HG03565 (cell line): ENCODE results near the gene ARSB.
"Not testable (repeated sequence)": the region's sequence is repeated elsewhere in the genome, so short reads cannot be mapped to it uniquely, and the experiment has no call there.

Experiments
- ATAC-seq: cut with Tn5 transposase; IDR thresholded peaks from one replicate; pipeline ENCODE4 v1.9.1; 2021; ENCODE audit warnings: mild to moderate bottlenecking, moderate library complexity; ENCODE audit not compliant: unreplicated experiment

ARSB gene

DNA sequence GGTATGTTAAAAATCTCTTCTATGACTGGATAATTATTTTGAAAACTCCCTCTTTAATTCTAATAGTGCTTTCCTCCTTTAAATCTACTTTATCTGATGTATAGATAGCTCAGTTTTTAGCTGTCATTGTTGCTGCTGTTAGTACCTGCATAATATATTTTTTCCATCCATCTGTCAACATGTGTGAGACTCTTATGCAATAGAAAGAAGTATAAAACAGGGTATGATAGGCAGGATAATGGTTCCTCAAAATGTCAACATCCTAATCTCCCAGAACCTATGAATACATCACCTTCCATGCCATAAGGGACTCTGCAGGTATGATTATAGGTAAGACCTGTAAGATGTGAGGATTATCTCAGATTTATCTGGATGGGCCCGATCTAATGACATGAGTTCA lies 199.7 kb downstream of the ARSB start:
- no peak for ATAC-seq

DNA sequence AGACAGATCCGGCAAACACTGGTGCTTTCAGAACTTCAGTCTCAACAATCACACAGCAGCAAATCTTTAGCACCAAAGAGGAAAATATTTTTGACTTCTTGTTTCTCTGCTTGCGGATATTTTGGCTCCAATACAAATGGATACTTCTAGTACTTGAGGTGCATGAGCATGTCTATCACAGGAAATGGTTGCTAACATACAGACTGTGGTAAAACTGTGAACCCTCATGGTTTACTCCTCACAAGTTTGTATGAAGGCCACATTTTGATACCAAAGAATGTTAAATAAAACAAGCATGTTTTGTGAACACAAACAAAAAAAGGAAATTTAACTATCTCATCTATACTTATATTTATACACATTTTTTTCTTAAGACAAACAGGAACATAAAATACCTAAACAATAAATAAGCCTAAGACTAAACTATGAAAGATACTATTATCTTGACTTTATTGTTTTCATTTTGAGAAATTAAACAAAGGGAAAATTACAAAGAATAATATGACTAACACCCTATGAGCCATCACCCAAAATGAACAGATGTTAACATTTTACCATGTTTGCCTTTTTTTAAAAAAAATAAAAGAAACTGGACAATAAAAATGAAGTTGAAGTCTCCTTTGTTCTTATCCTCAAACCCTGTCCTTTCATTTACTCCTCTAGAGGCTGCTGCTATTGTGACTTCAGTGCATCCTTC lies 201.5 kb downstream of the ARSB start:
- no peak for ATAC-seq

DNA sequence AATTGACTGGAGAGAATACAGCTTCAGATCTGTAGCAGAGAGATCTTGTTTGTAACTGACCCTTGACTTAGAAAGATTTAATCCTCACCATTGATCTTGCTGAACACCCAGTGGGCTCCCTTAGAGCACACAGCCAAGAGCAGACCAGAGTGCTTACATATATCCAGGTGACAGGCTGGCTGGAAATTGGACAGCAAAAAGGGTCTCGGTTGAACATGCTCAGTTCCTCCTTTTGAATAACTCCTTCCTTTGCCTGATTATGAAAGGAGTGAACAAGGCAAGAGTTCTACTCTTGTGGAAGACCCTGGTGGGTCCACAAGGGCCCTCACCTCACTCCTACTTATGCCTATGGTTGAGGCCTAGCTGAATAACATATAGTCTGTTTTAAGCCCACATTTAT lies 202.4 kb downstream of the ARSB start:
- ATAC-seq, result no peak

DNA sequence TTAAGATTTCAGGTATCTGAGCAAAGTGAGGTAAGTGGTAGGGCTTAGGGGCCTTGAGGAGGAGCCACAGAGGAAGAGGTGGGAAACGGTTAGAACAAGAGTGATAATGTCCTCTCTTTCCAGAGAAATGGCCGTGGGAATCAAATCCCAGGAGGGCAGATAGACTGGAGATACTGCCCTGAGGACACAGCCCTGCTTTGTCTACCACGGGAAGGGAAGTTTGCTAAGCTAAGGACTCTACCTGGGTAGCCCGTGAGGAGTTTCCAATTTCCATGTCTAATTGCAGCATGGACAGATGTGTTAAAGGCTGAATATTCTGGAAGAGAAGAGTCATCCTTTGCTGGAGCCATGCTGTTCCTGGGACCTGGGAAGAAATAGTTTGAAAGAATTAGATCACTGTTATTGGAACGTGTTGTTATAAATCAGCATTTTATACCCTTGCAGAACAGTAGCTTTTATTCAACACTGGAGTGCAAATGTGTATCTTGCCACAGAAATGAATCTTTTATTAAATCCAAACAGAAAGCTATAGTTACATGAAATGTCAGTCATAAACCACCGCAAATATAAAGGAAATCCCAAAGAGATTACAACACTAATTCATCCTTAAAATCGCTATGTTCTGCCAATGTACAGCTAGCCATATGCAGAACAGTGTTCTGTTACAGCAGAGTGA lies 203.4 kb downstream of the ARSB start:
- no peak for ATAC-seq

DNA sequence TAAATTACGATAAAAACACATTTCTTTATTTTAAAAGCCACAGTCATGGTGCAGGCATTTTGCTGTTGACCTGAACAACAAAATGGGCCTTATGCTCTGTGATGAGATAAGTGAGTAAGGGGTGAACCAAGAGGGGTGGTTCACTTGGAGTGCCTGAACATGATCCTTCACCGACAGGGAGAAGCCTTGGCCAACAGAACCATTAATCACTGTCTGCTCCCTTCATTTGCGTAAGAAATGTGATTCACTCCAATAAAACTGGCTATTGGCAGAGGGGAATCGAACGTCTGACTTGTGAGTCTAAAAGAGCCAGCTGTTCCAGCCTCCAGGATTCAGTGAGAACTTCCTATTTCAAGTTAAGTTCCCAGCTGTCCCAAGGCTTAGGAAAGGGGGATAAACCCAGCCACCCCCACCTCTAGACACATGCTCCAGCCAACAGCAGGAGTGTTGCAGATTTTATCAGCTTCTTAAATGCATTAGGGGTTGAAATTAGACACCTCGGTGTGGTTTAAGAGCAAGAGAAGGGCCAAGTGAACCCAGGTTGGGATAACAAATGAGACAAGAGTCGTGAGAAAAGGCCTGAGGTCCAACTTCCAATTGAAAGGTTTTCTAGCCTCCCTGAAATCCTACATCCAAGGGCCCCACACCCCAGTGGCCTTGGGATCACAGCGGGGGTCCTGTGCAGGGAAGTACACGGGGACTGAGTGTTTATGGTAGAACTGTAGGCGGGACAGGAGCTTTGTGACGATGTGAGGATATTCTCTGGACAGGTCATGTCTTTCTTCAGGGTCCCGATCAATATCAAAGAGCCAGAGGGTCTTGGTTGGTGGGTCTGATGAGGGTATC lies 205.1 kb downstream of the ARSB start:
- ATAC-seq, result no peak

DNA sequence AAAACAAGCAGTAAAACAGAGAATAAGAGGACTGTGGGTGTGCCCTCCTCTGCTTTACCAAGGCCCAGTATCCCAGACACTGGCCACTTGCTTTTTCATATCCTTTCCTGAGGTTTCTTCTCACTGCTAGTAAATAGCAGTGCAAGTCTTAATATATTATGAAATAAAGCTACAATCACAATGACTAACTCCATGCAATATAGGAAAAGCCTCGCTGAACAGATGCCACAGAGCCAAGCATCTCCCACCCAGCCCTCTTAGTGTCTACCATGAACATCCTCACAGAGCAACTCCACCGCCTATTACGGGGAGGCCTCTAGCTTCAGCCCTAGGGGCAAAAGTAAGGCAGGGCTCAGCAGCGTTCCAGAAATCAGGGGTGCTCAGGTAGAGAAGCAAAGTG lies 205.8 kb downstream of the ARSB start:
- ATAC-seq, result no peak

DNA sequence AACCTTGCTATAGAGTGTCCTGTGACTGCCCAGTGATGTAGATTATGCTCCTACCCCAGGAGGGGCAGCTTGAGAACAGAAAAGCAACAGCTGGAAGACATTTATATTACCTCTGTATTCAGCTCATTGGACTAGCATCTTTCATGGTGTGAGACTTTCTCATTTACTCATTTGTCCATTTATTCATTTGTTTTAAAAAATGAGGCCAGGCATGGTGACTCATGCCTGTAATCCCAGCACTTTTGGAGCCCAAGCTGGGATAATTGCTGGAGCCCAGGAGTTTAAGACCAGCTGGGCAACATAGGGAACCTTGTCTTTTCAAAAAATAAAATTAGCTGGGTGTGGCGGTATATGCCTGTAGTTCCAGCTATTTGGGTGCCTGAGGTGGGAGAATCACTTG lies 206.6 kb downstream of the ARSB start:
- ATAC-seq, result no peak

DNA sequence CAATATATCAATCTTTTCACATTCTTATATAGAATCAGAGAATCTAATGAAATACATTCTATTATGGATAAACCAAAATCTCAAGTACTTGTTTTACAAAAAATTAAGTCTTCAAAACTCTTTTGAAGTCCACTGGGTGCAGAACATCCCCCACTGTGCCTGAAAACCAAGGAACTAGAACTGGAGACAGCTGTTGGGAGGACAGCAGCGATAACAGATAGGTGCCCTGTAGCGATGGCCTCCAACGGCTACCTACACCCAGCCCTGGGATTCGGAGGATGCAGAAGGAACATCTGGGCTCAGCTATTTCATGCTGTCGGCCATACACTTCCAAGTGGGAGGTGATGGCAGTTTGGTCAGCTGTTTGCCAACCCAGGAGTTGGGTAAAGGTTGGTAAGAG lies 207.2 kb downstream of the ARSB start:
- no peak for ATAC-seq

DNA sequence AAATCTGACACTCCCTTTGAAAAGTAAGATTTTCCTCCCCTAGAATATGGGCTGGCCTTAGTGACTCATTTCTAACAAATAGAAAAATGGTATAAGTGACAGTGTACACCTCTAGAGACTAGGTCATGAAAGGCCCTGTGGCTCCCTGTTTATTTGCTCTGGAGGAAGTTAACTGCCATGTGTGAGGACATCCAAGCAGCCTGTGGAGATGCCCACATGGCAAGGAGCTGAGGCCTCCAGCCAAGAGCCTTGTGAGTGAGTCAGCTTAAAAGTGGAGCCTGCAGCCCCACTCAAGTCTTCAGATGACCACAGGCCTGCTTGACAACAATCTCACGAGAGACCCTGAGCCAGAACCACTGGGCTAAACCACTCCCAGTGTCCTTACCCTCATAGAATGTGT lies 208.5 kb downstream of the ARSB start:
- no peak for ATAC-seq

DNA sequence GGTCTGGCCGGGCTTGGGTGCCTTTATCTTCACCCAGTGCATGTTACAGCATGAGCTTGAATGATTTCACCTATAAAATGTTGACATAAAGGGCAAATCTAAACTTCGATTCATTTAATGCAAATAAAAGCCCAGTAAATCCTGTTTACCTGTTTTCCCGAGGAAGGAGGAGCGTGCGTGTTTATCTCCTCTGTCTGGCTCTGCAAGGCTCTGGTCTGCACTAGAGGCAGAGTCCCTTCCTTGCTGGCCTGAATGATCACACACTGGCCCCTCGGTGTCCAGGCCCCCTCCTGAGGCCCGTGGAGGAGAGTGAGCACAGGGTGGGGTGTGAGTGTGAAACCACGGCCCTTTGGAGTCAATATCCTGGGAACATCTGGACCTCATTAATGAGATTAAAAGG lies 211.5 kb downstream of the ARSB start:
- ATAC-seq, result no peak

DNA sequence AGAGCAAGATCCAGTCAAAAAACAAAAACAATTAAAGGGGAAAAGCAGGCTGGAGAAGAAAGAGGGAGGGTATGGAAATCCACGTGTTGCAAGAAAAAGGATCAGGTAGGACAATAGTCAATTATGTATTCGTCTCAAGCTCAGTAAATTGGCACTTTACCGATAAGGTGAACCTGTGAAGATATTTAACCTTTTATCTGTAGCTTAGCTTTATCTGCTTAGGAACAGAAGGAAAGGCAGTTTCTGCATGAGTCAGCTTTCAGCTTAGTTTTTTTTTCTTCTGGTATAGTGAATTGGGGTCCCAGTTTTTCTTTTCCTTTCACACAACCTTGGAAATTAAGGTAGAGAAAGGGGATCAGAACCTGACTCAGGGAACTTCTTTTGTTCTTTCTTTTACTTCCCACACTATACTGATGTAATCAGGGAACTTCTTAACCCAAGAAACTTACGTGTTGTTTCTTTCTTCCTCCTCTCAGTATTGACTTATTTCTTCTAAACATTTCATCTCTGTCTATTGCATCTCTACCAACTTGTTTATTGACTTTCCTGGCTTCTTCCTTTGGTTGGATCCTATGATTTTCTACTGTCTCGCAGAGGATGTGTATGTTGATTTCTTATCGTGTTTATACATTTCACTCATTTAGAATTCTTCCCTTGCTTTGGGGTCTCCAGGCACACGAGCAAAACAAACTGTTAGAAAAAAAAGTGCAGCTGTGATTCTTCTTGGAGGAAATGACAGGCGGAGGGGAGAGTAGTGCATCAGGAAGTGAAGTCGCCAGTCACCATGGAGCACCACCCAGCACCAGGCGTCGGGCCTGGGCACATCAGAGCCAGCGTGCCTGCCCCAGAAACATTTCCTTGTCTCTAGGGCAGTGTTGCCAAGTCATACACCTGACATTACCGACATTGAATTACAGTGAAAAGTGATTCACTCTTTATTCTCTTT lies 213.6 kb downstream of the ARSB start:
- no peak for ATAC-seq

DNA sequence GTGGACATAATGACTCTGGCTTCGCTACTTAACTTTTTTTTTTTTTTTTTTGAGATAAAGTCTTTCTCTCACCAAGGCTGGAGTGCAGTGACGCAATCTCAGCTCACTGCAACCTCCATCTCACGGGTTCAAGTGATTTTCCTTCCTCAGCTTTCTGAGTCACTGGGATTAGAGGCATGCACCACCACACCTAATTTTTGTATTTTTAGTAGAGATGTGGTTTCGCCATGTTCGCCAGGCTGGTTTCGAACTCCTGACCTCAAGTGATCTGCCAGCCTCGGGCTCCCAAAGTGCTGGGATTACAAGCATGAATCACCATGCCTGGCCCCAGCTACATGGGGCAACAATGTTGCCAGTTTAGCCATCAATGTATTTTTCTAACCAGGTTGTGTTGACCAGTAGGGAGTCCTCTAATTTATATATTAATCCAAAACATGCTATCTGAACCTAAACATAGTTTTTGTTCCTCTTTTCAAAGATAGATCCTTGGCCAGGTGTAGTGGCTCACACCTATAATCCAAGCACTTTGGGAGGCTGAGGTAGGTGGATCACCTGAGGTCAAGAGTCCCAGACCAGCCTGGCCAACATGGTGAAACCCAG lies 216.2 kb downstream of the ARSB start:
- ATAC-seq, result no peak

DNA sequence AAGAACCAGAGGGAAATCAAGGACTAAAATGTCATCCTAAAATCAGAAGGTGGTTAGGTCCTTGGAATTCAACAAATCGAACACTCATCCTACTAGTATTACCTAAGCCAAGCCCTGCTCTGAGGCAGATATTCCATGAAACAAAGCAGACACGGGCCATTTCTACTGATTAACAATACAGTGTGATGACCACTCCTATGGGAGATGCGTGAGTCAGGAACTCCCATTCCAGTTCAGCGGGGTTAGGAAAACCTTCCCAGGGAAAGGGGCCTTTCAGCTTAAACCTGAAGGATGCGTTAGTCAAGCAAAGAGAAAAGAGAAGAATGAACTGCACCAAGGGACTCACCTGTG lies 218.7 kb downstream of the ARSB start:
- ATAC-seq, result no peak

DNA sequence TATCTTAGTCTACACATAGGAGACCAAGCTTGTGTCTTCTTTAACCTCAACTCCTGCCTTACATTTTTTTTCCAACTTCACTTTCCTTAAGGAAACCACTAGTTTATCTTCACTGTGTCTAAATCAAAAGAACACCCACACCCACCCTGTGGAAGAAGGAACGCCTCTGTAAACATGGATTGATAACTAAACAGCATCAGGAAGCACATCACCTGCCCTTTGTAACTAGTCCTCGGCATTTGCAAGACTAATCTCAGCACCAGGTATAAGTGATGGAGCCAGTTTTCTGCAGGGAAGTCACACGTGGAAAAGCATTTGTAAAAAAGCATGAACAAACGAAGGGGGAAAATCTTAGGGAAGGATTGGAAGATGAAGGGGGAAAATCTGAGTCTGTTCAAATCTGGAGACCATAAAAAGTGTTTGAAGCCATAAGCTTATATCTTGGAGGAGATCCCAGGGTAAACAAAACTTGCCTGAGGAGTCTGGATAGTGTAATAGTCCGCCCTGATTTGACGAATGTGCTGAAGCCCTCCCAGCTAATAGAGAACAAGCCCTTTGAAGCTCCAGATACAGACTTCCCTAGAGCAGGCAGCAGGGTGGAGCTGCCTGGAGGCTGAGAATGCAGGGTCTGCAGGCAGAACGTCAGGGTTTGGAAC lies 219.2 kb downstream of the ARSB start:
- no peak for ATAC-seq

DNA sequence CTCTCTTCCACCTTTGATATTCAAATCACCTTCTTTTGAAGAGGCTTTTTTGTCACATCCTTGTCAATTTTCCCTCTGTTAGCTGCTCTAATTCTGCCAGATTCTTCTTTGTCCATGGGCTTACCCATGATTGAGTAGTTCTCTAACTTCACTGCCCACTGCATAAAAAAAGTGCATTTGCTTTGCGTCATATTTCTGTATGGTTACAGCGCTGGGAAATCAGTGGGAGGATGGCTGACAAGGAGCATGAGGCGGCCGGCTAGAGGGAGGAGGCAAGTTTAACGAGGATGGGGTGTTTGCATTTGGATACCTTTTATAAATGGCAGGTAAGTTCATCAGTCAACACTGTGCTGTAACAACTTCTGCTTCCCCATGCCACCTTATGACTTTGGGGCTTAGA lies 220.0 kb downstream of the ARSB start:
- ATAC-seq, result no peak

DNA sequence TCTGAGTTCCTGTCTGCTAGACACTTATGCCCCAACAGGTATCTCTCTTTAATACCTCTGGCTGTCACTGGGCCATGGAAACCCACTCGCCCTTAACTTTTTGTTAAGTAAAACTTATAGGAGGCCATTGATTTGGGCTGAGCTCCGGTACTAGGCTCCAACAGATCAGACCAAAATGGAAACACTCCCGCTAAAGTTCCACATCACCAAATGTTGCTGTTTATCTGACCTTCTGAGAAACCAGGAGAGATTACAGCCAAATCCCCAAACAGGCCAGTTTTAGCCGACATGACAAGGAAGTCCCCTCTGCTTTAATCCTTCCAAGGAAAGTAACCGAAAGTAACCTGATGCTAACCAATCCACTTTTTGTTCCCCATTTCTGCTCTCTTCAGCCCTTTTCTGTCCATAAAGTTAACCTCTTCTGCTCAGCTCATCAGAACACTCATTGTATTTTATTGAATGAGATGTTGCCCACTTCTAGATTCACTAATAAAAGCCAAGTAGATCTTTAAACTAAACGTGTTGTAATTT lies 221.4 kb downstream of the ARSB start:
- ATAC-seq, result no peak

DNA sequence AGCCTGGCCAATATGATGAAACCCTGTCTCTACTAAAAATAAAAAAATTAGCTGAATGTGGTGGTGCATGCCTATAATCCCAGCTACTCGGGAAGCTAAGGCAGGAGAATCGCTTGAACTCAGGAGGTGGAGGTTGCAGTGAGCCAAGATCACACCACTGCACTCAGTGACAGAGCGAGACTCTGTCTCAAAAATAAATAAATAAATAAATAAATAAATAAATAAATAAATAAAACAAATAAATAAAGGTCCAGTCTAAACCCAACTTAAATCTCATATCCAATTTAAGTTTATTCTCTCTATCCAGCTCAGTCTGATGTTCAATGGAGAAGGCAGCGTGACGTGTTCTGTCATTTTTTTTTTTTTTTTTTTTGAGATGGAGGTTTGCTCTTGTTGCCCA lies 222.4 kb downstream of the ARSB start:
- not testable (repeated sequence) for ATAC-seq

DNA sequence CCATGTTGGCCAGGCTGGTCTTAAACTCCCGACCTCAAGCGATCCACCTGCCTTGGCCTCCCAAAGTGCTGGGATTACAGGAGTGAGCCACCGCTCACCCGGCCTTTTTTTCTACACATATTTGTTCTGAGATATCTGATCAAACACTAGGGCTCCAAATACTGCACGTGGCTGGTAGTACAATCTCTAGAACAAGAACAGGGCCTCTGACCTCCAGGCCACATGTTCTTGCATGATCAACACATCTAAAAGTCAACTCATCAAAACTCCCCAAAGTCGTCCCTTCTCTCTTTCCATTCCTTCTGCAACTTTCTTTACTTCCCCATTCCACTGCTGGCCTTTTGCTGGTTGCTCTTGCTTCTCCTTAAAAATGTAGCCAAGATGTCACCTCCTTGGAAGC lies 223.3 kb downstream of the ARSB start:
- no peak for ATAC-seq

DNA sequence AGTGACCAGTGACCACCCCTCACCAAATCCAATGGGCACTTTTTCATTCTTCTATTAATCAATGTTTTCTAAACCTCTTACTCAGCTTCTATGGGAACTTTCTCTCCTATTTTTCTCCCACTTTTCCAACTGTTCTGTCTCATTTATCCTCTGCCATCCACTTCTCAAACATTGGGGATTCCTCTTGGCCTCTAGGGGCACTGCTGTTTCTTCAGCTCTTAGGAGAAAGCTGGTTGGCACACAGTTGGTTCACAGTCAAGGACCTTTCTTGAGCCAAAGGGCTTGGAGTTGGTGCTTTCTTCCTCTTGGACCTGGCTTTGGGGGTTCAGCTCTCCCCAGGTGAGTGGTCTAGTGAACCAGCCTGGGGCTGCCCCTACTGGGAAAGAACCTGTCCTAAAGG lies 224.3 kb downstream of the ARSB start:
- no peak for ATAC-seq

DNA sequence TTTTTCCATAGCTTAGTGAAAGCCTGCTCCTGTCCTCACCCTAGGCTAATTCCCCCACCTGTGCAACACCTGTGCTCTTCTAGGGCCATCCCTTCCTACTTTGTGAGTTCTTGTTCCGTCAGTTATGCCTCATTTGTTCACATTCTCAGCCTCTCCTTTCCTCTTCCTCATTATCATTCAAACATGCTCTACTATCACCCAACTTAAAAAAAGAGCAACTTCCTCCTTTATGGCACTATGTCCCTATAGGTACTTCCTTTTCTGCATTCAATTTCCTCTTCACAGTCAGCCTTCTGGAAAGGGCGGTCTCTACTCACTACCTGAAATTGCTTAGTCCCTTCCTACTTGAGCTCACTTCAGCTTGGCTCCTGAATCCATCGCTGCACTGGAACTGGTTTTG lies 224.7 kb downstream of the ARSB start:
- no peak for ATAC-seq
